Stimulated activated naive B cell treated with anti-CD40 and anti-IgM and Interleukin-4, amounts not matched to agents 10 μg/mL and 1 μg/mL and 100 μg/mL, for 72 hours (primary cell): ENCODE data around the gene AP2A2.
"Not testable (repeated sequence)": the region's sequence is repeated elsewhere in the genome, so short reads cannot be mapped to it uniquely, and the experiment has no call there.

Experiments
- ATAC-seq, 2 donors: fragments of 150-1000 bp; cut with Tn5 transposase; replicated peaks; 2 replicates each; pipeline ENCODE4 v1.10.0; 2021; ENCODE audit warnings: moderate library complexity in 1 of 2
- DNase-seq: peaks from one replicate; pipeline ENCODE4 v3.0.0; 2021
- H3K27ac Mint-ChIP-seq: one replicate; pipeline ENCODE4 v1.8.0; 2022; ENCODE audit warnings: mild to moderate bottlenecking, mixed read lengths
- H3K27me3 Mint-ChIP-seq, 2 donors: one replicate each; pipeline ENCODE4 v1.8.0; 2022; ENCODE audit warnings: mixed read lengths in 2 of 2
- H3K36me3 Mint-ChIP-seq, 2 donors: one replicate each; pipeline ENCODE4 v1.8.0; 2022; ENCODE audit warnings: mixed read lengths in 2 of 2, mild to moderate bottlenecking in 1 of 2
- H3K4me1 Mint-ChIP-seq, 2 donors: one replicate each; pipeline ENCODE4 v1.8.0; 2022; ENCODE audit warnings: mixed read lengths in 2 of 2, mild to moderate bottlenecking in 1 of 2
- H3K4me3 Mint-ChIP-seq, 2 donors: one replicate each; pipeline ENCODE4 v1.8.0; 2022; ENCODE audit warnings: mild to moderate bottlenecking in 2 of 2, mixed read lengths in 2 of 2, moderate library complexity in 1 of 2
- H3K9me3 Mint-ChIP-seq, 2 donors: one replicate each; pipeline ENCODE4 v1.8.0; 2022; ENCODE audit warnings: mixed read lengths in 2 of 2, mild to moderate bottlenecking in 1 of 2

AP2A2 gene

GRCh38 chr11:975376-975775 lies 49.7 kb downstream of the AP2A2 start:
- not testable (repeated sequence) for H3K9me3 Mint-ChIP-seq, H3K27ac Mint-ChIP-seq, H3K4me3 Mint-ChIP-seq, DNase-seq, H3K27me3 Mint-ChIP-seq, ATAC-seq
- peaks cover 12% of the 10 kb centered on the region in 2 donors for H3K4me1 Mint-ChIP-seq
- peaks cover 41 to 66% of the 10 kb centered on the region in 2 donors for H3K36me3 Mint-ChIP-seq

GRCh38 chr11:975827-976226 lies 50.2 kb downstream of the AP2A2 start:
- no peaks in the 10 kb centered on the region for H3K27me3 Mint-ChIP-seq
- no peaks in the 10 kb centered on the region for H3K9me3 Mint-ChIP-seq
- no peak for DNase-seq
- peaks cover 7 to 8% of the 10 kb centered on the region in 2 donors for H3K4me1 Mint-ChIP-seq
- no peak overlapping the region for H3K4me3 Mint-ChIP-seq
- H3K27ac Mint-ChIP-seq, result no peak overlapping the region
- no peak for ATAC-seq
- peaks cover 41 to 65% of the 10 kb centered on the region in 2 donors for H3K36me3 Mint-ChIP-seq

- no peaks in the 10 kb centered on the region for H3K9me3 Mint-ChIP-seq
- ATAC-seq, result no peak
- peaks cover 42 to 60% of the 10 kb centered on the region in 2 donors for H3K36me3 Mint-ChIP-seq
- peaks cover under 1 to 1% of the 10 kb centered on the region in 2 donors for H3K4me1 Mint-ChIP-seq
- H3K4me3 Mint-ChIP-seq, result no peak overlapping the region
- no peak for DNase-seq
- H3K27ac Mint-ChIP-seq, result no peak overlapping the region
- H3K27me3 Mint-ChIP-seq, result no peaks in the 10 kb centered on the region
These were observed 50.9 kb downstream of the AP2A2 start for GRCh38 chr11:976431-977160.

- Mint-ChIP-seq H3K4me3 (no peak overlapping the region), H3K9me3 (no peaks in the 10 kb centered on the region), H3K27ac (peak overlapping the region; percentile 11), H3K4me1 (peaks cover 0 to 1% of the 10 kb centered on the region in 2 donors), H3K36me3 (peaks cover 37 to 51% of the 10 kb centered on the region in 2 donors), H3K27me3 (no peaks in the 10 kb centered on the region)
- DNase-seq, result no peak
- ATAC-seq, result no peak
These were observed 52.4 kb downstream of the AP2A2 start for GRCh38 chr11:977830-978720.

- peak overlapping the region; percentile 11 for H3K27ac Mint-ChIP-seq
- ATAC-seq, result no peak
- H3K4me1 Mint-ChIP-seq, result peaks cover 0 to under 1% of the 10 kb centered on the region in 2 donors
- H3K36me3 Mint-ChIP-seq, result peaks cover 35 to 47% of the 10 kb centered on the region in 2 donors
- DNase-seq, result no peak
- no peak overlapping the region for H3K4me3 Mint-ChIP-seq
- no peaks in the 10 kb centered on the region for H3K27me3 Mint-ChIP-seq
- no peaks in the 10 kb centered on the region for H3K9me3 Mint-ChIP-seq
These were observed 53.1 kb downstream of the AP2A2 start for GRCh38 chr11:978781-979180.

GRCh38 chr11:980438-981357 lies 55.0 kb downstream of the AP2A2 start:
- Mint-ChIP-seq H3K9me3 (no peaks in the 10 kb centered on the region), H3K27ac (no peak overlapping the region), H3K4me3 (no peak overlapping the region), H3K27me3 (no peaks in the 10 kb centered on the region), H3K4me1 (no peaks in the 10 kb centered on the region), H3K36me3 (peaks cover 42 to 47% of the 10 kb centered on the region in 2 donors)
- ATAC-seq (no peak), DNase-seq (no peak)

GRCh38 chr11:981764-982163 lies 56.1 kb downstream of the AP2A2 start:
- peaks cover 38 to 50% of the 10 kb centered on the region in 2 donors for H3K36me3 Mint-ChIP-seq
- H3K9me3 Mint-ChIP-seq, result no peaks in the 10 kb centered on the region
- H3K4me1 Mint-ChIP-seq, result no peaks in the 10 kb centered on the region
- no peaks in the 10 kb centered on the region for H3K27me3 Mint-ChIP-seq
- no peak overlapping the region for H3K4me3 Mint-ChIP-seq
- DNase-seq (no peak), ATAC-seq (no peak)
- H3K27ac Mint-ChIP-seq, result no peak overlapping the region

- no peaks in the 10 kb centered on the region for H3K9me3 Mint-ChIP-seq
- no peaks in the 10 kb centered on the region for H3K4me1 Mint-ChIP-seq
- peaks cover 44 to 49% of the 10 kb centered on the region in 2 donors for H3K36me3 Mint-ChIP-seq
- no peaks in the 10 kb centered on the region for H3K27me3 Mint-ChIP-seq
- DNase-seq, result no peak
- no peak overlapping the region for H3K27ac Mint-ChIP-seq
- H3K4me3 Mint-ChIP-seq, result no peak overlapping the region
- ATAC-seq, result no peak
These were observed 58.9 kb downstream of the AP2A2 start for GRCh38 chr11:984546-984945.

GRCh38 chr11:985406-985805 lies 59.7 kb downstream of the AP2A2 start:
- H3K9me3 Mint-ChIP-seq, result no peaks in the 10 kb centered on the region
- no peak overlapping the region for H3K4me3 Mint-ChIP-seq
- no peaks in the 10 kb centered on the region for H3K4me1 Mint-ChIP-seq
- no peaks in the 10 kb centered on the region for H3K27me3 Mint-ChIP-seq
- DNase-seq (no peak), ATAC-seq (no peak)
- H3K36me3 Mint-ChIP-seq, result peaks cover 46 to 53% of the 10 kb centered on the region in 2 donors
- no peak overlapping the region for H3K27ac Mint-ChIP-seq

- Mint-ChIP-seq H3K9me3 (no peaks in the 10 kb centered on the region), H3K27ac (no peak overlapping the region), H3K36me3 (peaks cover 42 to 49% of the 10 kb centered on the region in 2 donors), H3K4me3 (no peak overlapping the region), H3K4me1 (no peaks in the 10 kb centered on the region), H3K27me3 (no peaks in the 10 kb centered on the region)
- ATAC-seq, result no peak
- DNase-seq, result no peak
These were observed 60.2 kb downstream of the AP2A2 start for GRCh38 chr11:985848-986247.

GRCh38 chr11:986270-986951 lies 60.7 kb downstream of the AP2A2 start:
- no peaks in the 10 kb centered on the region for H3K9me3 Mint-ChIP-seq
- H3K4me1 Mint-ChIP-seq, result peaks cover 5% of the 10 kb centered on the region in 2 donors
- peaks cover 45 to 53% of the 10 kb centered on the region in 2 donors for H3K36me3 Mint-ChIP-seq
- ATAC-seq, result no peak
- DNase-seq, result no peak
- no peak overlapping the region for H3K4me3 Mint-ChIP-seq
- H3K27me3 Mint-ChIP-seq, result no peaks in the 10 kb centered on the region
- H3K27ac Mint-ChIP-seq, result no peak overlapping the region

- DNase-seq (no peak), ATAC-seq (no peak)
- no peak overlapping the region for H3K27ac Mint-ChIP-seq
- H3K27me3 Mint-ChIP-seq, result no peaks in the 10 kb centered on the region
- H3K4me1 Mint-ChIP-seq, result peaks cover 5 to 6% of the 10 kb centered on the region in 2 donors
- H3K36me3 Mint-ChIP-seq, result peaks cover 48 to 58% of the 10 kb centered on the region in 2 donors
- no peaks in the 10 kb centered on the region for H3K9me3 Mint-ChIP-seq
- H3K4me3 Mint-ChIP-seq, result no peak overlapping the region
These were observed 61.3 kb downstream of the AP2A2 start for GRCh38 chr11:986952-987305.

GRCh38 chr11:987671-988070 lies 62.0 kb downstream of the AP2A2 start:
- ATAC-seq, result no peak
- peaks cover 5 to 6% of the 10 kb centered on the region in 2 donors for H3K4me1 Mint-ChIP-seq
- H3K27ac Mint-ChIP-seq, result no peak overlapping the region
- H3K9me3 Mint-ChIP-seq, result no peaks in the 10 kb centered on the region
- no peaks in the 10 kb centered on the region for H3K27me3 Mint-ChIP-seq
- no peak for DNase-seq
- no peak overlapping the region for H3K4me3 Mint-ChIP-seq
- peaks cover 49 to 60% of the 10 kb centered on the region in 2 donors for H3K36me3 Mint-ChIP-seq
